T47D (cell line): Measurements from ENCODE around the gene LETMD1.
"Not testable (repeated sequence)": the region's sequence is repeated elsewhere in the genome, so short reads cannot be mapped to it uniquely, and the experiment has no call there.

Experiments used
- DNase-seq, 2 experiments: peaks; one replicate each; pipeline versions ENCODE4 v3.0.0 to v3.0.0-alpha.2; 2011 to 2012; ENCODE audit warnings: low read depth in 1 of 2, low spot score in 1 of 2
- JUND ChIP-seq: IDR thresholded peaks from 2 replicates; pipeline ENCODE4 v1.6.1; 2012; ENCODE audit warnings: low read depth
- in situ Hi-C: cut with HindIII; loops from 2 replicates; pipeline ENCODE4 v1.10.0; 2016; ENCODE audit warnings: low sequenced_read_pairs, low pct_unique_long_range_greater_than_20kb

LETMD1 gene

GRCh38 chr12:51071663-51072062, 23.5 kb downstream of the LETMD1 start:
- TF ChIP-seq JUND = no peak
- in situ Hi-C loops = no loop called here
- DNase-seq = no peak

GRCh38 chr12:51075390-51075789, 27.3 kb downstream of the LETMD1 start:
- DNase-seq = no peak
- TF ChIP-seq JUND = no peak
- in situ Hi-C loops = no loop called here

- no peak for DNase-seq
- in situ Hi-C loops = no loop called here
- TF ChIP-seq JUND = no peak
Measured at GRCh38 chr12:51076236-51076930, 28.3 kb downstream of the LETMD1 start.

GRCh38 chr12:51077930-51078329, 29.8 kb downstream of the LETMD1 start:
- no peak for TF ChIP-seq JUND
- DNase-seq = no peak
- in situ Hi-C loops = no loop called here

GRCh38 chr12:51078346-51078745, 30.2 kb downstream of the LETMD1 start:
- DNase-seq, in situ Hi-C loops: not testable (repeated sequence)

GRCh38 chr12:51078866-51079265, 30.7 kb downstream of the LETMD1 start:
- in situ Hi-C loops = not testable (repeated sequence)

GRCh38 chr12:51080136-51080535, 32.0 kb downstream of the LETMD1 start:
- in situ Hi-C loops = no loop called here
- TF ChIP-seq JUND = no peak
- DNase-seq = no peak

More at GRCh38 chr12:51078866-51079265, 30.7 kb downstream of the LETMD1 start:
- DNase-seq = not testable (repeated sequence)

- in situ Hi-C loops = no loop called here
- no peak for DNase-seq
- TF ChIP-seq JUND = no peak
Measured at GRCh38 chr12:51081421-51081820, 33.3 kb downstream of the LETMD1 start.

GRCh38 chr12:51082561-51083125, 34.5 kb downstream of the LETMD1 start:
- DNase-seq = peak in 1 of 2 experiments; percentile 30
- TF ChIP-seq JUND = no peak
- in situ Hi-C loops = no loop called here

- TF ChIP-seq JUND = no peak
- in situ Hi-C loops = no loop called here
Measured at GRCh38 chr12:51083126-51083833, 35.2 kb downstream of the LETMD1 start, which contains the start of gene CSRNP2. TSS of gene CSRNP2 (minus strand) at chr12:51083596. CDS start at chr12:51076561, 7,035 bp downstream.

GRCh38 chr12:51085757-51086156, 37.6 kb downstream of the LETMD1 start:
- in situ Hi-C loops = no loop called here
- peak in 1 of 2 experiments; percentile 62 for DNase-seq
- TF ChIP-seq JUND = peak; percentile 63; the same call in 1 of the 2 replicates

More at GRCh38 chr12:51083126-51083833, 35.2 kb downstream of the LETMD1 start, which contains the start of gene CSRNP2:
- DNase-seq = peak; percentile 93 to 97

GRCh38 chr12:51086933-51087332, 38.8 kb downstream of the LETMD1 start:
- in situ Hi-C loops = no loop called here
- no peak for TF ChIP-seq JUND
- DNase-seq = no peak

- no peak for TF ChIP-seq JUND
- in situ Hi-C loops = no loop called here
- DNase-seq = no peak
Measured at GRCh38 chr12:51087818-51088217, 39.7 kb downstream of the LETMD1 start.
